ENCODE data around the gene COPA.

- TF ChIP-seq CTCF (conservative IDR thresholded peaks at IDR 0.05) (no peak), ZFX (IDR thresholded peaks at IDR 0.05) (no peak)
These were observed 92.0 kb downstream of the COPA start for GRCh38 chr1:160251011-160251410.

Measured in C4-2B (cell line).